Subcutaneous abdominal adipose tissue (tissue), 5 donors: ENCODE results near the gene PSPN.

Experiments
- H3K27ac ChIP-seq: one replicate; pipeline ENCODE4 v1.7.0; 2013; ENCODE audit warnings: low read depth, mild to moderate bottlenecking, inconsistent platforms, low read length, moderate library complexity
- H3K27me3 ChIP-seq, 5 donors: one replicate each; pipeline ENCODE4 v1.7.0; 2013; ENCODE audit warnings: low read length in 5 of 5, inconsistent platforms in 1 of 5; ENCODE audit not compliant: control insufficient read depth in 5 of 5, insufficient read depth in 4 of 5
- H3K36me3 ChIP-seq, 5 donors: one replicate each; pipeline ENCODE4 v1.7.0; 2013; ENCODE audit warnings: low read length in 5 of 5; ENCODE audit not compliant: control insufficient read depth in 5 of 5, insufficient read depth in 5 of 5
- H3K4me1 ChIP-seq, 5 donors: one replicate each; pipeline ENCODE4 v1.7.0; 2013; ENCODE audit warnings: low read length in 5 of 5, mild to moderate bottlenecking in 3 of 5, moderate library complexity in 1 of 5; ENCODE audit not compliant: control insufficient read depth in 5 of 5, insufficient read depth in 5 of 5
- H3K4me3 ChIP-seq, 5 donors: one replicate each; pipeline ENCODE4 v1.7.0; 2013; ENCODE audit warnings: low read length in 5 of 5, low read depth in 1 of 5
- H3K9ac ChIP-seq, 5 donors: one replicate each; pipeline ENCODE4 v1.7.0; 2013; ENCODE audit warnings: low read length in 5 of 5, mild to moderate bottlenecking in 4 of 5, moderate library complexity in 3 of 5
- H3K9me3 ChIP-seq, 5 donors: one replicate each; pipeline ENCODE4 v1.7.0; 2013; ENCODE audit warnings: low read length in 5 of 5; ENCODE audit not compliant: control insufficient read depth in 5 of 5
- donor health status: healthy.
- donor health status: healthy.
- donor health status: healthy.
- donor health status: healthy.
- donor health status: healthy.

PSPN gene

DNA sequence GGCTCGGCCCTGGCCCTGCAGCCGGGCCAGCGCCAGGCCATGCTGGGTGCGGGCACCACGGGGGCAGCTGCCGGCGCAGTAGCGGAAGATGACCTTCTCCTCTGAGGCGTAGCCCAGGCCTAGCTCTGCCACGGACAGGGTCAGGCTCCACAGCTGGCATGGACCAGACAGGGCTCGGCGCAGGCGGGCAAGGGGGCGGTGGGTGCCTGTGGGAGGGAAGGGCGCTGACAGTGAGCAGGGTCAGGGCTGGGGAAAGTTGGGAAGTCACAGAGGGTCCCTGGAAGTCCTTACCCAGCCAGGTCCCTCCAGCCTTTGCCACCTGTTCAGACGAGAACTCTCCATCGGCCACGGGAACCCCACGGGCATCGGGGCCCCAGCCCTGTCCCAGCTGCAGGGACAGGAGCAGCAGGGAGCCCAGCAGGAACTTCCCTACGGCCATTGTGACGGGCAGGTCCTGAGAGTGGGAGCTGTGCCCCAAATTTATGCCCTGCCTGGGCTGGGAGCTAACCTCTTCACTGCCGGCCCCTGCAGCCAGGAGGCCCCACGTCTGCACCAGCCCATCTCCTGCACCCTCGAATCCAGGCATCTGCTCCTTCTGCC is at the start of gene PSPN:
TSS of gene PSPN (minus strand) at position 523 of the 600 bp plus-strand sequence. CDS start at position 439, 84 bp downstream.
- Histone ChIP-seq H3K9ac (no peak within 1 kb of the TSS), H3K36me3 (peaks cover 0 to 30% (median 22%) of the 10 kb centered on the region in 5 donors), H3K27ac (no peak within 1 kb of the TSS), H3K9me3 (peaks cover 0 to 9% (median 6%) of the 10 kb centered on the region in 5 donors), H3K27me3 (no peaks in the 10 kb centered on the region), H3K4me3 (no peak within 1 kb of the TSS), H3K4me1 (peaks cover 0 to 28% (median 19%) of the 10 kb centered on the region in 5 donors)

- Histone ChIP-seq H3K27ac (peak overlapping the region; percentile 74), H3K9ac (no peak overlapping the region), H3K36me3 (peaks cover 0 to 21% (median 20%) of the 10 kb centered on the region in 5 donors), H3K4me3 (peak overlapping the region; percentile 29 to 51 (median 44)), H3K27me3 (no peaks in the 10 kb centered on the region), H3K9me3 (peaks cover 0 to 3% (median 0%) of the 10 kb centered on the region in 5 donors), H3K4me1 (peaks cover 2 to 40% (median 29%) of the 10 kb centered on the region in 5 donors)
Observed at GRCh38 chr19:6424939-6425731, 49.4 kb upstream of the PSPN start.

GRCh38 chr19:6424195-6424938 is 48.6 kb upstream of the PSPN start, which contains the start of gene KHSRP:
KHSRP (minus strand) TSS chr19:6424811; CDS start chr19:6424701, 110 bp downstream.
- Histone ChIP-seq H3K27me3 (no peaks in the 10 kb centered on the region), H3K27ac (peak within 1 kb of the TSS; percentile 74), H3K4me3 (peak within 1 kb of the TSS; percentile 70 to 94 (median 82)), H3K36me3 (peaks cover 0 to 28% (median 28%) of the 10 kb centered on the region in 5 donors), H3K9ac (peak within 1 kb of the TSS; percentile 48 to 96 (median 84)), H3K9me3 (peaks cover 0 to 3% (median 0%) of the 10 kb centered on the region in 5 donors), H3K4me1 (peaks cover 2 to 43% (median 29%) of the 10 kb centered on the region in 5 donors)

- peak overlapping the region; percentile 48 to 96 (median 84) for H3K9ac ChIP-seq
- H3K4me3 ChIP-seq, result peak overlapping the region; percentile 70 to 94 (median 82)
- H3K27ac ChIP-seq, result peak overlapping the region; percentile 69
- H3K27me3 ChIP-seq, result no peaks in the 10 kb centered on the region
- H3K9me3 ChIP-seq, result peaks cover 0 to 3% (median 0%) of the 10 kb centered on the region in 5 donors
- H3K36me3 ChIP-seq, result peaks cover 0 to 36% (median 35%) of the 10 kb centered on the region in 5 donors
- H3K4me1 ChIP-seq, result peaks cover 2 to 43% (median 29%) of the 10 kb centered on the region in 5 donors
Observed at GRCh38 chr19:6423499-6424194, 47.9 kb upstream of the PSPN start.

DNA sequence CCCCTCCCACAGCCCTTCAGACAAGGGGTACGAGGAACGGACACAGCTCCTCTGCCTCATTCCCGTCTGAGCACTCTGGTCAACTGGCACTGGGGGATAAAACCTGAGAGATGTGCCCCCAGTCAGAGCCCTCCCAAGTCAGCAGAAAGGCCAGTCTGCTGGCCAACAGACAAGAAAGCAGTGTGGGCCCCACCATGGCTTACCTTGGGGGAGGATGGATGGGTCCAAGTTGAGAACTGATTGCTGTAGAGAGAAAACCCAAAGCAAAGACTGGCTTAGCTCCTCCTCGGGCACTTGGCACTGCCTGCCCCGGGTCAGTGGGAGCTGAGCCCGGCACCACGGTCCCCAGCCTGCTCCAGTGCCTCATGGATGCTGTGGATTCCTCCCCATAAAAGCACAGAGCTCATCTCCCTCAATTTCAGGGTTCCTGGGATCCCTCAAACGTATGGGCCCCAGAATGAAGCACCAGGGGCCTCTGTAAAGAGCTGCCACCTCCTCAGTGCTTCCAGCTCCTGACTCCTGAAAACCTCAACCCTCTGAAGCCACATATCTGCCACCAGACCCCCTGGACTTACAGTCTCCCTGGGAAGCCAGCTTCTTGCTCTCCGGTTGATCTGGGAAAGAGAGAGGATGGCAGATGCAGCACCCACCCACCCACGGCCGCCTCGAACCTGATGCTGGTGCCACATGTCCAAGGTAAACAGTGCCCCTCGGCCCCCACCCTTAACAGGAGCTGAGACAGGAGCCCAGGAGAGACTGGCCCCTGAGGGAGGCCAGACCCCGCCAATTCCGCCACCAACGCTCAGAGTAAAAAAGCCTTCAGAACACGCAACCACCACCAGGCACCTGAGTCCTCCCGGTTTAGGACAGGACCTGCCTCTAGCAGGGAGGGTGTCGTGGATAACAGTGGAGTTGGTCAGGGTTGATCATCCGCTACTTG is 45.6 kb upstream of the PSPN start:
- H3K9me3 ChIP-seq, result peaks cover 0 to 3% (median 0%) of the 10 kb centered on the region in 5 donors
- H3K9ac ChIP-seq, result peak overlapping the region in 3 of 5 donors; percentile 9 to 86 (median 57)
- H3K4me1 ChIP-seq, result peaks cover 2 to 43% (median 29%) of the 10 kb centered on the region in 5 donors
- H3K27ac ChIP-seq, result no peak overlapping the region
- no peaks in the 10 kb centered on the region for H3K27me3 ChIP-seq
- peaks cover 0 to 59% (median 58%) of the 10 kb centered on the region in 5 donors for H3K36me3 ChIP-seq
- no peak overlapping the region for H3K4me3 ChIP-seq

DNA sequence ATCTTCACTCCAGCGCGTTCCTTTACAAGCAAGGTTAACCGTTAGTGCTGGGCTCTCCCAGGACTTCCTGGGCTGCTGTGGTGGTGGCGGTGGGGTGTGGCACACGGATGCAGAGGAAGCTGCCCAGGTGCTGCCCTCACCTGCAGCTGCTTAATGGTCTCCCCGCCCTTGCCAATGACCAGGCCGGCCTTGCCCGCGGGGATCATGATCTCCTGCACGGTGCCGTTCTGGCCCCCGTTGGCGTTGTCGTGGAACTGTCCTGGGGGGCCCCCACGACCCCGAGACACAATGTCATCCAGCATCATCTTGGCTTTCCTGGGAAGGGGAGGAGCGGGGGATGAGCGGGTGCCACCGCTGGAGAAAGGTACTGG is 42.8 kb upstream of the PSPN start:
- H3K27ac ChIP-seq, result no peak overlapping the region

GRCh38 chr19:6417713-6418561 is 42.2 kb upstream of the PSPN start:
- H3K4me1 ChIP-seq, result peaks cover 0 to 27% (median 18%) of the 10 kb centered on the region in 5 donors
- no peaks in the 10 kb centered on the region for H3K9me3 ChIP-seq
- no peak overlapping the region for H3K4me3 ChIP-seq
- peaks cover 0 to 82% (median 79%) of the 10 kb centered on the region in 5 donors for H3K36me3 ChIP-seq
- H3K27me3 ChIP-seq, result no peaks in the 10 kb centered on the region
- no peak overlapping the region for H3K27ac ChIP-seq
- no peak overlapping the region for H3K9ac ChIP-seq

More for the DNA sequence above, 42.8 kb upstream of the PSPN start:
- no peak overlapping the region for H3K9ac ChIP-seq
- H3K9me3 ChIP-seq, result no peaks in the 10 kb centered on the region
- H3K27me3 ChIP-seq, result no peaks in the 10 kb centered on the region
- peaks cover 0 to 33% (median 24%) of the 10 kb centered on the region in 5 donors for H3K4me1 ChIP-seq
- no peak overlapping the region for H3K4me3 ChIP-seq
- peaks cover 0 to 82% (median 79%) of the 10 kb centered on the region in 5 donors for H3K36me3 ChIP-seq

GRCh38 chr19:6416658-6417405 is 41.1 kb upstream of the PSPN start:
- Histone ChIP-seq H3K9me3 (no peaks in the 10 kb centered on the region), H3K27me3 (no peaks in the 10 kb centered on the region), H3K27ac (no peak overlapping the region), H3K9ac (no peak overlapping the region), H3K36me3 (peaks cover 0 to 78% (median 76%) of the 10 kb centered on the region in 5 donors), H3K4me3 (no peak overlapping the region), H3K4me1 (peaks cover 0 to 16% (median 13%) of the 10 kb centered on the region in 5 donors)
